ENCODE measurements around the gene CHMP1B. TPM values are rescaled to one million over a fixed set of nuclear protein-coding genes. Genes with fewer than 3 reads are reported as not detected.

Gene CHMP1B
- total and polyA plus RNA-seq, 9 of the 15 experiments (the other 6 are each of a cell fraction or from before 2014, with no cell fraction given): 12.3 to 29.9 (median 19.0) TPM

GRCh38 chr18:11851146-11851805, at the start of gene CHMP1B (continued):
- no peak for TF ChIP-seq SRSF1 (IDR thresholded peaks at IDR 0.05; ENCODE audit: low read depth, low read length)
- TF ChIP-seq RBM34 (IDR thresholded peaks at IDR 0.05; ENCODE audit: borderline replicate concordance, insufficient read depth, low read length): no peak
- 0 out of 2 replicates have a peak, but pooled peaks have one; percentile 33 for TF ChIP-seq THRB (CRISPR knock-in tag; conservative IDR thresholded peaks at IDR 0.05)
- TF ChIP-seq FOXJ2 (tag; IDR thresholded peaks at IDR 0.05): peak; percentile 90
- no peak for TF ChIP-seq FOXO4 (CRISPR knock-in tag; IDR thresholded peaks at IDR 0.05)
- no peak for TF ChIP-seq XRCC4 (IDR thresholded peaks at IDR 0.05; ENCODE audit: extremely low read depth, insufficient read depth, insufficient read length)
- peak; percentile 64; the same call in 1 of the 2 replicates for TF ChIP-seq KAT8 (IDR thresholded peaks at IDR 0.05; ENCODE audit: low read depth)
- TF ChIP-seq PCBP1 (IDR thresholded peaks at IDR 0.05; ENCODE audit: low read depth, low read length, poor library complexity, severe bottlenecking): peak; percentile 51
- TF ChIP-seq U2AF1 (optimal IDR thresholded peaks at IDR 0.05; ENCODE audit: low read depth, low read length): no peak
- TF ChIP-seq MYC (IDR thresholded peaks at IDR 0.05; ENCODE audit: low read depth, low read length): peak; percentile 75
- TF ChIP-seq MYC (CRISPR knock-in tag; IDR thresholded peaks at IDR 0.05; ENCODE audit: borderline replicate concordance, low read depth): no peak
- TF ChIP-seq HOMEZ (CRISPR knock-in tag; IDR thresholded peaks at IDR 0.05): no peak
- TF ChIP-seq NCOR1 (IDR thresholded peaks at IDR 0.05): peak; percentile 33; the same call in 1 of the 2 replicates
- TF ChIP-seq SRF (CRISPR knock-in tag; IDR thresholded peaks at IDR 0.05): peak in 1 of 2 experiments; percentile 77; a peak in 1 of 4 replicates
- TF ChIP-seq ZBTB17 (CRISPR knock-in tag; IDR thresholded peaks at IDR 0.05): no peak
- no peak for TF ChIP-seq XRCC3 (IDR thresholded peaks at IDR 0.05)
- no peak for TF ChIP-seq THRA (IDR thresholded peaks at IDR 0.05)
- no peak for TF ChIP-seq FUS (optimal IDR thresholded peaks at IDR 0.05; ENCODE audit: low read depth, low read length)
- no peak for TF ChIP-seq SMAD3 (CRISPR knock-in tag; conservative IDR thresholded peaks at IDR 0.05)
- TF ChIP-seq MYNN (IDR thresholded peaks at IDR 0.05): no peak
- no peak for TF ChIP-seq MYNN (CRISPR knock-in tag; IDR thresholded peaks at IDR 0.05)
